Mammary epithelial cell (primary cell): ENCODE measurements around the gene BFAR.

ENCODE experiments used
- CTCF ChIP-seq, 2 donors: IDR thresholded peaks in 1 of 2; conservative IDR thresholded peaks in 1 of 2; 2 replicates each; pipeline ENCODE4 v1.5.1; 2011 to 2012; ENCODE audit warnings: inconsistent platforms in 2 of 2, low read length in 2 of 2, mild to moderate bottlenecking in 2 of 2, control low read depth in 1 of 2, low read depth in 1 of 2; ENCODE audit not compliant: insufficient read depth in 1 of 2; ENCODE audit errors: extremely low read depth in 1 of 2
- EZH2 ChIP-seq: IDR thresholded peaks from 2 replicates; pipeline ENCODE4 v1.6.1; 2012; ENCODE audit warnings: low read length, inconsistent platforms, borderline replicate concordance

DNA sequence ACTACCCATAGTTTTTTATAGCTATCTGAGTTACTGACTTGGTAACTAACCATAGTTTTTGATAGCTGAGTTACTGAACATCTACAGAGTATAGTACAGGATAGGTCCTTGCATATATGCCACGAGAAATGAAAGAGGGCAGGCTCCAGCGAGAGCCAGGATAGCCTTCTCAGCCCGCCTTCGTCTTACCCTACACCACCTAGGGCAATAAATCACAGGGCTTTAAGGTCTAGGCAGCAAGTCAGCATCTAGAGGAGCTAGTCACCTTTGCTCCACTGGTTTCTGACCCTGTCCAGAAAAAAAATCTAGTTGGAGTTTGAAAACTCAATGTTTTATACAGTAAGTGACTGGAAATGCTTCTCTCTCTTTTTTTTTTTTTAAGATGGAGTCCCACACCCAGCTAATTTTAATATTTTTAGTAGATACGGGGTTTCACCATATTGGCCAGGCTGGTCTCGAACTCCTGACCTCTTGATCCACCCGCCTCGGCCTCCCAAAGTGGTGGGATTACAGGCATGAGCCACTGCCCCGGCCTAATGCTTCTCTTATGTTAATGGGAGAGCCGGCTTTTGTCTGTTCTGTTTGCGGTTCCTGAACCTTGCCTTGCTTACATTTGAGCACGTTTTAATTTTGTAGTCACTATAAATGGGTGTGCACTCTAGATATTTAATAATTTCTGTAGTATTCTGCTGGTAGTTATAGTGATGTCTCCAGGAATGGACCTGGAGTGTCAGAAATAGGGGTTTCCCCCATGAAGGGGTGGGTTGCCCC is 2.8 kb downstream of the BFAR start:
- TF ChIP-seq CTCF (conservative IDR thresholded peaks at IDR 0.05 in 1 of 2, IDR thresholded peaks at IDR 0.05 in 1 of 2; ENCODE audit: extremely low read depth in 1 of 2, insufficient read depth in 1 of 2, low read depth in 1 of 2, low read length in 2 of 2) (no peak), EZH2 (no peak)
